ENCODE results near the gene POC1A.

POC1A gene

GRCh38 chr3:52126036-52126435 lies 28.2 kb downstream of the POC1A start:
- DNase-seq: no peak

DNA sequence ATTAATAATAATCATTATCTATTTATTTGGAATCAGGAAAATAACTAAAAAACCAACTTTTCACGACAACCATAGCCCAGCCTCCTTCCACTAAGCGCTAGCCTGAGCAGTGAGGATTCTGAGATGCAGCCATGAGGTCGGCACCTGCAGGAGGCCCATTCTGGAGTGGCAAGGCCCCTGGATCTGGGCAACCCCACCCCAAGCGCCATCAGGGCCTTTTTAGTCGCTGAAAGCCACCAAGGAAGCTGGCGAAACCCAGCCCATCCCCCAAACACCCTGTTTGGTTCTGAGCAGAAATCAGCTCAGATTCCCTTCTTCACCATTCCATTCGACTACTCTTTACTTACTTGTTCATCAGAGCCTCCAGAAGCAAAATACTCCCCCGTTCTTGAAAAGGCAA lies 29.5 kb downstream of the POC1A start:
- no peak for DNase-seq

DNA sequence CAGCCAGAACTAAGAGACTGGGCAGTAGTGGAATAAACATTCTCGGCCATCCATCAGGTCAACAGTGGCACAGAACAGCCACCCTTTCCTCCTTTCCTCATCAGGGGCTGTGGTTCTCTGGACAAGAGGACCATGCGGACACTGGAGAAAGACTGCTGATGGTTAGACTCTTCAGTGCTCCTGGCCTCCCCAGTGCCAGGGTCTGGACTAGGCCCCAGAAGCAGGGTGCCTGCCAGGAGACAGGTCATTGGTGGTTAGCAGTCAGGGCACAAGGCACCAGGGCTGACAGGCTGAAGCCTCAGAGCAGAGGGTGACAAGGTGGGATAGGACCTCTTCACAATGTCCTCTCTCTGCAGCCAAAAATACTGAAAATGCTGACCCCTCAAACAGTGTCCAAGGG lies 30.1 kb downstream of the POC1A start:
- no peak for DNase-seq

- DNase-seq: peak; percentile 83
Observed at GRCh38 chr3:52123106-52123725, 31.0 kb downstream of the POC1A start.

DNA sequence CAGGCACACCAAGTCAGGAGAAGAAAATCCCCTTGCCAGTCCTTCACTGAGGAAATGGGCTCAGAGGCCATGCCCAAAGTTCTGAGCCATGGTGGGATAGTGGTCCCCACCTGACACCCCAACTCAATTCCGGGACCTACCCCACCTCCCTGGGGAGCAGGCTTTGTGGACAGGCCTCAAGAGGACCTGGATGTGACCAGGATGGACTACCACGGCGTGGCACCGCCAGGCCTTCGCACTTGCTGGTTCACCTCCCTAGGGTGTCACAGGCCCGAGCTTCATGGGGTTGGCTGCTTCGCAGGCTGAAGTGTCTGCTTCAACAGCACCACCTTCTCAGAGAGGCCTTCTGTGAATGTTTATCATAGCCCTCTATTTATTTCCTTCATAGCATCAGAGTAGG lies 31.7 kb downstream of the POC1A start:
- DNase-seq: no peak

DNA sequence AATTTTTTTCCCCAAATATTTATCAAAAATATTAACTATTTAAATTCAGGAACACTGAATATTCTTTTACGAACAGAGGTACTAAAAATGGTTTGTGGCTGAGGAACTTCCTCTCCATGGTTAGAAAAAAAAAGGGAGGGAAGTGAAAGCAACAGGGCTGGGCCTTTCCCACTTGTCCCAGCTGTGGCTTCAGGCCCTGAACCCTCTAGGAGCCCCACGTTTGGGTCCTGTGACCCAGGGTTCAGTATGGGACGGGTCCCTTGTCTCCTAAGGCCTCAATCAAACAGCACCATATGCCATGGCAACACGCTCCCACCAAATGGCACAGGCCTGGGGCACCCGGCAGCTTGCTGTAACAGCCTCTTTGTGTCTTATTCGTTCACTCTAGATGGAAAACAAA lies 32.4 kb downstream of the POC1A start:
- DNase-seq: no peak

DNA sequence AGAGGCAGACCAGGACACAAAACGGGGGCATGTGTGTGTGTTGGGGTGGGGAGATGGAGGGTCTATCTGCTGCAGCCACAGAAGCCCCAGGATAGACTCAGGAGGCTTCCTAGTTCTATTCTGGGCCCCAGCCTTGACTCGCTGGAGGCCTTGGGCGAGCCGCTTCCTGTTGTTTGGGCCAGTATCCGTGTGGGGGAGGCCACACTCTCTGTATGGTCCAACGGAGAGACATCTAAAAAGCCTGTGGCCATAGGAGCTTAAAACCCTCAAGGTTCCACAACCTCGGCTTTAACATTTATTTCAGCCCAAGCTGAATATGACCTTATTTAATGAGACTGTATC lies 32.8 kb downstream of the POC1A start:
- DNase-seq: no peak

DNA sequence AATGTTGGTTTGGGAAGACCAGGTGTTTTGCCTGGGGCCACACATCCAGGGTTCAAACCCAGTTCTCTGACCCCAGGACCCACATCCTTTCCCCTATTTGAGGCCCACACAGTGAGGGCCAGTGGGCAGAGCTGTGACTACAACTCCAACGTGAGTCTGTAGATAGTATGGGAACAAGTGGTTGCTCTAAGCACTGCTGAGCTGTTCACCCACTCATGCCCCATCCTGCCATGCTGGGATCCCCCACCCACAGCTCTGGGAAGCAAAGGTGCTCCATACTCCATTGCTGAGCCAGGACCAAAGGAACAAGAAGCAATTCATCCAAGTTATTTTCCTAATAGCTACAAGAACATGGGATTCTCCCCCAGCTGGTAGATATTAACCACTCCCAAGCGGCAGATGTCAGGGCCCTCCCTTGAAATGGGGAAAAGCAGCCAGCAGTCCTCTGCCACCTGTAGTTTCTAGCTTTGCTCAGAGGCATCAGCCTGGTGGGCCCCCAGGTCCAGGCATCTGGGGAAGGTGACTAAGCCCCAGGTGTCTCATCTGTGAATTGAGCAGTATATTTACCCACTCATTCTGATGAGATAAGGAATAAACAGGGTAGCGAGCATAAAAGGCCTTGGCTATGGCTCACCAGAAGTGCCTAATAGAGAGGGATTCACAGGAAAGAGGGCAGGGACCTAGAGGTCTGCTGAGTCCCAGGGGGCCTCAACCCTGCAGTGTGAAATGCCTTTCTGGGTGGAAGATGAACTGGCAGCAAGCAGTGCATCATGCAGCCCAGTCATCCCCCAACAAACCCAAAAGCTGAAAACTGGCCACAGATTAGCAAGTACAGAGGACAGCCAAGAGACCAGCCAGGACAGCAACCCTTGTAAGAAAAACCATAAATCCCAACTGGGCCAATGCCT lies 33.4 kb downstream of the POC1A start:
- DNase-seq: no peak

- DNase-seq: no peak
Observed at GRCh38 chr3:52119826-52120225, 34.4 kb downstream of the POC1A start.

DNA sequence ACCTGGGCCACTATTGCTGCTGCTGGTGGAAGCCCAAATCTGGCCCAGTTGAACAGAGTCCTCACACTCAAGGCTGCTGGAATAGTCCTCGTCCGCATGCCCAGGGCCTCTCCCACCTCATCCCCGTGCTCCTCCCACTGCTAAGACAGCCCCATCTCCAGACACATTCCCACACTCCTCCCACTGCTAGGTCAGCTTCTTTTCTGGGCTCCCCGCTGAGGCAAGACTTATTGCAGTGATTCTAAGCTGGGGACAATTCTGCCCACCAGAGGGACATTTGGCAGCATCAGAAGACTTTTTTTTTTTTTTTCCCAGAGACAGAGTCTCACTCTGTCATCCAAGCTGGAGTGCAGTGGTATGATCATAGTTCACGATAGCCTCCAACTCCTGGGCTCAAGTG lies 35.1 kb downstream of the POC1A start:
- no peak for DNase-seq

DNA sequence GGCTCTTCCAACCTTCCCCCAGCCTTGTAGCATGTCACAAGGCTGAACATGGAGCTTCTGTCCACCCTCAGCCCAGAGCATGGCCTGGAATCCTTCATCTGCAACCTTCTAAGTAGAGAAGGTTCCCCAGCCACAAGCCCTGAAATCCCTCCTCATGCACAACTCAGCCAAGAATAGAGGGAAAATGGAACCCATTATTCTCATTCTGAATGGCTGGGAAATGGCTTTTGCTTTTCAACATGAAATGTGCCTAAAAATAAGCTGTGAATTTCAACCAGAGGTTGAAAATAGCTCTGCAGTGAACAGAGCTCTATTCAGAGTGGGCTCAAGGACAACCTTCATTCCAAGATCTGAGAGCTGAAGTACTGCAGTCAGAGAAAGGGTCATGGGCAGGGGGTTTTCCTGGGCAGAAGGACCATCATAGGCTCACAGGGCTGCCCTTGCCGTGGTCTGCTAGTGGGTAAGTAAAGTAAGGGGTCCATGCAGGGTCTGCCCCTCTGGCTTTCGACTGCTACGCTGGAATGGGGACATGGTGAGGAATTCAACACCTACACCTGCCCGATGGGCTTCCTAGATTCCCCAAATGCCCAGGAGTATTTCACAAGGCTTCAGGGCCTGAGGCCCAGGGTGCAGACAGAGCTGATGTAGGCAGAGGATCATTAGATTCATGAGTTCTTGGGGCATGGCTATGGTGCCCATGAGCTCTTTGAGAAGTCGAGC lies 35.9 kb downstream of the POC1A start:
- no peak for DNase-seq

GRCh38 chr3:52117537-52117936 lies 36.7 kb downstream of the POC1A start:
- DNase-seq: no peak

DNA sequence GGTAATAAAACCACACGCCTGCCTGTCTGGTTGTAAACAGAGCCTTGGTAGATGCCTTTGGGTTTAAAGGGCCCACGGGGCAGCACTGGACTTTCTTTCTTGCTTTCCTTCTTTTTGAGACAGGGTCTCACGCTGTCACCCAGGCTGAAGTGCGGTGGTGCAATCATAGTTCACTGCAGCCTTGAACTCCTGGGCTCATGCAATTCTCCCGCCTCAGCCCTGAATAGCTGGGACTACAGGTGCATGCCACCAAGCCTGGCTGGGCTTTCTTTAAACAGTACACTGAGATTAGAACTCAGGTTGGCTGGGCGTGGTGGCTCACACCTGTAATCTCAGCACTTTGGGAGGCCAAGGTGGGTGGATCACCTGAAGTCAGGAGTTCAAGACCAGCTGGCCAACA lies 42.2 kb downstream of the POC1A start:
- no peak for DNase-seq

DNA sequence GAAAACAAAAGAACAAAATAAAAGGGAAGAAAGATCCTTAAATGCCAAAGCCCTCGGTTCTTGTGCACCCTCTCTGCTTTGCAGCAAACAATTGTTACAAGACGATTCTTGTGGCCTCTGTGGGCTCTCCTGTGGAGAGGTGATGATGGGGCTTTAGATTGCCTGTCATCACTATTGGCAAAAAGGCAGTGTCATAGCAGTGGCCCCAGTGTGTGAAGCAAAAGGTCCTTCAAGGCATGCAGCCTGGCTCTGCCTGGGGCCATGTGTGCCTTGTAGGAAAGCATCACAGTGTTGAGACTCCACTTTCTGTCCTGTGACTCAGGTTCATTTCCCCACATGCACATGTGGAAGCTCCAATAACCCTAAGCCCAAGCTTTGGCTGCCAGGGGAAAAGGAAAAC lies 43.7 kb downstream of the POC1A start:
- no peak for DNase-seq

DNA sequence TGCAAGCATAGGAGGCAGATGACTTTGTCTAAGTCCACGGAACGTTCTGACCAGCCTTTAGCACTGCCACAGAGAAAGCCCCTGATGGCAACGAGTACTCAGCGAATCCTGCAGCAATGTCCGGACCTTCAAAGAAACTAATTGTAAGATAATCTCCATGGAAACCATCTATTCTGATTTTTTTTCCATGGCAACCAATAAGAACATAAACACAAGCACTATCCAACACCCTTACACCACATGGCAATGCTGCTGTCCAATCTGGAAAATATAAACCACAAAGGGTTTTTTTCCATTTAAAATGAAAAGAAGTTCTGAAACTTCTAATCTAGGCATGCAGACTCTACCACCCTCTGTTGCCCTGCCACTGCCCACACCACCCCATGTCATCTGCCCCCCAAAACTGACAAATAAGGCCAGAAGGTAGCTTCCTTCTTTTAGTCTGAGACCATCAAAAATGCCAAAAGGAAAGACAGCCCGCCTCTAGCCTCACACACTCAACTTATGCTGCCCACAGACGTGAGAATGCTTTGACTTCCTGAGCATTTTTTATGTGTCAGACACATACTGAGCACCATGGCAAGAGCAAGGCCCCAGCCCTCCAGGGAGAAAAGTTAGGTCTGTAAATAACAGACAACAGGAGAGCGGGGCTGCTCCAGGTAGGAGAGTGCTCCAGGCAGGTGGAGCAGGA lies 44.5 kb downstream of the POC1A start:
- DNase-seq: no peak

- no peak for DNase-seq
Observed at GRCh38 chr3:52108302-52109232, 45.7 kb downstream of the POC1A start.

GRCh38 chr3:52106951-52107611 lies 47.1 kb downstream of the POC1A start:
- no peak for DNase-seq

DNA sequence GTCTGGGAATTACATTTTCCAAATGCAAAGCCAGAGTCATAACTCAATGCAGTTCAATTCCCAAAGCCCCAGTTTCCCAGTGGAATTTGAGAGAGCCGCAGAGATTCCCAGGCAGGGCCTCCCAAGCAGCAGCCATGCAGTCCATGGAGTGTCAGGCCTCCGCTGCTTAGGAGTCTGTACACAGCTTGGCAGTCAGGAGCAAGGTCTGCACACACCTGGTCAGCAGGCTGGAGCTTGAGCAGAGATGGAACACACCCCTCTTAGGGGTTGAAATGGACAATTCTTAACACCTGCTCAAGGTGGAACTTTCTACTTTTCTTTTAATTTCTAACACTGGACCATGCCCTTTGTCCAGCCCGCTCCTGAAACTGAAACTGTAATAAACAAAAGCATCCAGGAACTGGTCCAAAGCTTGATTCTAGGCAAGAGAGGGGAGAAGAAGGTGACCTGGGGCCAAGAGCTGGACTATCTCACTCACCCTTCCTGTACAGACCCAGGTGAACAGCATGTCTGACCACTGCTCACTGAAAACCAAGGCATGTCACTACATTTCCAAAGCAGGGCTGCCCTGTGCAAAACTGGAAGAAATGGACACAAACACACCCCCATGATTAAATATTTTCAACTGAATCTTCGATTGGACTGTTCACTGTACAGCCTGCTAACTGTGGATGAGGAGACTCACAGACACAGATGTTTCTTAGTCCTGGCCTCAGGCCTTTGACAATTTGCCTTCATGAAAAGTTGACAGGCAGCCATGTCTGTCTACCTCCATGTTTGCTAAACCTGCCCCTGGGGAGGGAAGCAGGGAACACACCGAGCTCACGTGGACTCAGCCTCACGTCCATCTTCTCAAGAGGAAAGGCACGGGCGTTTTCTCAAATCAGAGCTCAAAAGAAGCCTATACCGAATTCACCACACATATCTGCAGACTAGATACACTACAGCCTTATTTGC lies 49.3 kb downstream of the POC1A start:
- no peak for DNase-seq

GRCh38 chr3:52102934-52103333 lies 51.3 kb downstream of the POC1A start:
- no peak for DNase-seq

DNA sequence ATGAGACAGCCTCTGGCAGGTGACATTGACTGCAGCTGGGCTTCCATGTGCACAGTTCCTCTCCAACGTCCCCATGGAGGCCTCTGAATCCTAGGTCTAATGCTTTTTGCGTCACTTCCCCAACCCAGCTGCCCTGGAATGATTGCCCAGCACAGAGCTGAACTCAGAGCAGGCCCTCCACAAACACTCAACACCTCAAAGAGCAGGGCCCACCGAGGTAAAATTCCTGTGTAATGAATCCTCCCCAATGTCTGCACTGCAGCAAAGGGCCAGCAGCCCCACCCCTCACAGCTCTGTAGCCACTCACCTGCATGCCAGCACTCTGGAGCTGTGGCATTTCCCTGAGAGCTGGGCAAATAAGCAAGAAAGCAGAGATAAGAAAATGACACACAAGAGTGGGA lies 55.2 kb downstream of the POC1A start:
- no peak for DNase-seq
